ENCODE measurements around the gene PTPRG.
A peak's percentile ranks its signal among the peaks of the same experiment; 100 is the strongest.

Gene PTPRG

GRCh38 chr3:61933798-61934504 lies 372.6 kb downstream of the PTPRG start:
- Histone ChIP-seq H4K20me1 (ENCODE audit: insufficient read depth, low read length, poor library complexity, severe bottlenecking) (no peaks in the 10 kb centered on the region), H2AFZ (ENCODE audit: low read length) (no peak overlapping the region), H3F3A (ENCODE audit: low read depth) (no peaks in the 10 kb centered on the region), H3K9me2 (replicated peaks; ENCODE audit: low read depth, low read length) (no peaks in the 10 kb centered on the region), H3K9me3 (ENCODE audit: insufficient read depth, low read depth, low read length) (no peaks in the 10 kb centered on the region), H3K4me3 (ENCODE audit: low read length, poor library complexity, severe bottlenecking) (no peak overlapping the region), H3K27me3 (ENCODE audit: insufficient read depth, low read length, poor library complexity, severe bottlenecking) (no peaks in the 10 kb centered on the region), H3K4me2 (ENCODE audit: low read depth, low read length, poor library complexity, severe bottlenecking) (peak overlapping the region; percentile 17), H3K79me2 (ENCODE audit: insufficient read depth, low read length) (no peaks in the 10 kb centered on the region), H3K9ac (ENCODE audit: low read depth, low read length, poor library complexity, severe bottlenecking) (no peak overlapping the region), H3K4me1 (ENCODE audit: insufficient read depth, low read length, poor library complexity, severe bottlenecking) (peaks cover 9% of the 10 kb centered on the region), H3K36me3 (ENCODE audit: insufficient read depth, low read length) (no peaks in the 10 kb centered on the region)
- TF ChIP-seq EZH2phosphoT487 (IDR thresholded peaks at IDR 0.05; ENCODE audit: borderline replicate concordance), result no peak

- Histone ChIP-seq H3K9me2 (replicated peaks; ENCODE audit: low read depth, low read length) (no peaks in the 10 kb centered on the region), H3K9me3 (ENCODE audit: insufficient read depth, low read depth, low read length) (no peaks in the 10 kb centered on the region), H3K4me1 (ENCODE audit: insufficient read depth, low read length, poor library complexity, severe bottlenecking) (peaks cover 9% of the 10 kb centered on the region), H3K4me3 (ENCODE audit: low read length, poor library complexity, severe bottlenecking) (no peak overlapping the region), H4K20me1 (ENCODE audit: insufficient read depth, low read length, poor library complexity, severe bottlenecking) (no peaks in the 10 kb centered on the region), H3K4me2 (ENCODE audit: low read depth, low read length, poor library complexity, severe bottlenecking) (no peak overlapping the region), H3K27me3 (ENCODE audit: insufficient read depth, low read length, poor library complexity, severe bottlenecking) (no peaks in the 10 kb centered on the region), H3K36me3 (ENCODE audit: insufficient read depth, low read length) (no peaks in the 10 kb centered on the region), H2AFZ (ENCODE audit: low read length) (no peak overlapping the region), H3K79me2 (ENCODE audit: insufficient read depth, low read length) (no peaks in the 10 kb centered on the region), H3F3A (ENCODE audit: low read depth) (no peaks in the 10 kb centered on the region), H3K9ac (ENCODE audit: low read depth, low read length, poor library complexity, severe bottlenecking) (no peak overlapping the region)
- TF ChIP-seq EZH2phosphoT487 (IDR thresholded peaks at IDR 0.05; ENCODE audit: borderline replicate concordance) (no peak), CTCF (conservative IDR thresholded peaks at IDR 0.05; ENCODE audit: low read length) (no peak)
These were observed 373.1 kb downstream of the PTPRG start for GRCh38 chr3:61934505-61934871.

GRCh38 chr3:61935814-61936213 lies 374.4 kb downstream of the PTPRG start:
- H4K20me1 ChIP-seq (ENCODE audit: insufficient read depth, low read length, poor library complexity, severe bottlenecking), result no peaks in the 10 kb centered on the region
- no peaks in the 10 kb centered on the region for H3K79me2 ChIP-seq (ENCODE audit: insufficient read depth, low read length)
- H3K4me1 ChIP-seq (ENCODE audit: insufficient read depth, low read length, poor library complexity, severe bottlenecking), result peaks cover 9% of the 10 kb centered on the region
- no peaks in the 10 kb centered on the region for H3K27me3 ChIP-seq (ENCODE audit: insufficient read depth, low read length, poor library complexity, severe bottlenecking)
- H3K36me3 ChIP-seq (ENCODE audit: insufficient read depth, low read length), result no peaks in the 10 kb centered on the region
- no peaks in the 10 kb centered on the region for H3K9me3 ChIP-seq (ENCODE audit: insufficient read depth, low read depth, low read length)
- no peak for TF ChIP-seq EZH2phosphoT487 (IDR thresholded peaks at IDR 0.05; ENCODE audit: borderline replicate concordance)
- TF ChIP-seq CTCF (conservative IDR thresholded peaks at IDR 0.05; ENCODE audit: low read length), result no peak
- no peak overlapping the region for H3K4me3 ChIP-seq (ENCODE audit: low read length, poor library complexity, severe bottlenecking)
- H3F3A ChIP-seq (ENCODE audit: low read depth), result no peaks in the 10 kb centered on the region
- H3K4me2 ChIP-seq (ENCODE audit: low read depth, low read length, poor library complexity, severe bottlenecking), result no peak overlapping the region
- no peak overlapping the region for H3K9ac ChIP-seq (ENCODE audit: low read depth, low read length, poor library complexity, severe bottlenecking)
- H3K9me2 ChIP-seq (replicated peaks; ENCODE audit: low read depth, low read length), result no peaks in the 10 kb centered on the region
- no peak overlapping the region for H2AFZ ChIP-seq (ENCODE audit: low read length)

Measured in Loucy (cell line).